MCF 10A (cell line): ENCODE measurements around the gene MDN1. TPM values are rescaled to one million over a fixed set of nuclear protein-coding genes. Genes with fewer than 3 reads are reported as not detected.
A peak's percentile ranks its signal among the peaks of the same experiment; 100 is the strongest.

ENCODE experiments used
- BruUV-seq: library from RNA; stranded (reverse); fragments of 400-500 nt; replicated peaks from 2 replicates; lab custom pipeline; 2021; lab: Mats Ljungman, UMichigan
- CTCF ChIA-PET: fragments of 300-600 bp; sonication (Branson Sonifier 250); formaldehyde crosslinking; extraction: SDS; loops from one replicate; lab custom pipeline; 2021; ENCODE audit warnings: antibody characterized with exemption, inconsistent platforms; lab: Yijun Ruan, JAX
- POLR2A ChIA-PET: fragments of 300-600, 350-650 bp; sonication (Branson Sonifier 250); formaldehyde crosslinking; extraction: SDS; loops from one replicate; lab custom pipeline; 2020; ENCODE audit warnings: antibody characterized with exemption, inconsistent platforms; lab: Yijun Ruan, JAX
- DNase-seq: peaks from one replicate; pipeline ENCODE4 v3.0.0-alpha.2; 2018; ENCODE audit not compliant: unreplicated experiment
- H3K27ac Mint-ChIP-seq: one replicate; pipeline ENCODE4 v1.8.0; 2022; ENCODE audit warnings: mild to moderate bottlenecking, low read depth, mixed read lengths; ENCODE audit not compliant: unreplicated experiment
- H3K27me3 Mint-ChIP-seq: one replicate; pipeline ENCODE4 v1.8.0; 2022; ENCODE audit warnings: mixed read lengths; ENCODE audit not compliant: insufficient read depth, unreplicated experiment
- H3K36me3 Mint-ChIP-seq: one replicate; pipeline ENCODE4 v1.8.0; 2022; ENCODE audit warnings: mild to moderate bottlenecking, moderate library complexity, mixed read lengths; ENCODE audit not compliant: insufficient read depth, unreplicated experiment
- H3K4me1 Mint-ChIP-seq: one replicate; pipeline ENCODE4 v1.8.0; 2022; ENCODE audit warnings: mixed read lengths; ENCODE audit not compliant: insufficient read depth, unreplicated experiment
- H3K4me3 Mint-ChIP-seq: one replicate; pipeline ENCODE4 v1.8.0; 2022; ENCODE audit warnings: mild to moderate bottlenecking, moderate library complexity, mixed read lengths; ENCODE audit not compliant: unreplicated experiment
- H3K9me3 Mint-ChIP-seq: one replicate; pipeline ENCODE4 v1.8.0; 2022; ENCODE audit warnings: mixed read lengths; ENCODE audit not compliant: unreplicated experiment
- CTCF ChIP-seq: fragments of 200-600 bp; IDR thresholded peaks from one replicate; pipeline ENCODE4 v1.8.0; 2022; ENCODE audit warnings: antibody characterized with exemption, mild to moderate bottlenecking; ENCODE audit not compliant: unreplicated experiment
- intact Hi-C: fragments of 100-400 bp; cut with micrococcal nuclease; formaldehyde crosslinking; loops from 2 replicates; pipeline ENCODE4 v1.14.1; 2022
- total RNA-seq: library from RNA; stranded (reverse); gene quantifications from 2 replicates; pipeline ENCODE4 v1.2.3, GENCODE V29; 2022

MDN1 gene
- total RNA-seq, 1 experiment from 2014 or later, result 39.2 TPM

- POLR2A ChIA-PET, result no interaction called here
- CTCF ChIA-PET, result interaction anchor here (0.5 to 6.8 kb wide), 8 partner anchors 10 to 227 kb away, joined by 3 to 58 read pairs (median 4); partner anchors contain the start of genes ANKRD6 and RRAGD
- Mint-ChIP-seq H3K4me1 (peaks cover 6% of the 10 kb centered on the region), H3K9me3 (peaks cover 7% of the 10 kb centered on the region), H3K27me3 (peaks cover 7% of the 10 kb centered on the region), H3K27ac (no peak overlapping the region), H3K36me3 (no peaks in the 10 kb centered on the region), H3K4me3 (no peak overlapping the region)
- intact Hi-C loops, result loop anchor here (5.0 kb wide), 1 partner anchor 167 kb away; the partner anchor contains the start of gene ANKRD6
- TF ChIP-seq CTCF, result no peak
- BruUV-seq, result no TSS peak
- DNase-seq, result no peak
Observed at GRCh38 chr6:89599727-89600126, 219.9 kb downstream of the MDN1 start.

GRCh38 chr6:89597988-89598387 is 221.6 kb downstream of the MDN1 start:
- H3K4me1 Mint-ChIP-seq, result peaks cover 6% of the 10 kb centered on the region
- intact Hi-C loops, result loop anchor here (5.0 kb wide), 1 partner anchor 166 kb away; the partner anchor contains the start of gene ANKRD6
- BruUV-seq, result no TSS peak
- ChIA-PET POLR2A (interaction anchor here (0.7 kb wide), 1 partner anchor 21 kb away, joined by 3 read pairs; no protein-coding TSS in a partner anchor), CTCF (interaction anchor here (0.7 to 6.8 kb wide), 10 partner anchors 12 to 232 kb away, joined by 3 to 58 read pairs (median 4); partner anchors contain the start of gene ANKRD6)
- TF ChIP-seq CTCF, result no peak
- peak; percentile 76 for DNase-seq
- H3K9me3 Mint-ChIP-seq, result peaks cover 7% of the 10 kb centered on the region
- H3K27me3 Mint-ChIP-seq, result peaks cover 25% of the 10 kb centered on the region
- H3K4me3 Mint-ChIP-seq, result peak overlapping the region; percentile 58
- no peak overlapping the region for H3K27ac Mint-ChIP-seq
- no peaks in the 10 kb centered on the region for H3K36me3 Mint-ChIP-seq

GRCh38 chr6:89597372-89597771 is 222.2 kb downstream of the MDN1 start:
- intact Hi-C loops, result loop anchor here (5.0 kb wide), 1 partner anchor 165 kb away; the partner anchor contains the start of gene ANKRD6
- no peak for DNase-seq

More at GRCh38 chr6:89597372-89597771, 222.2 kb downstream of the MDN1 start:
- Mint-ChIP-seq H3K36me3 (no peaks in the 10 kb centered on the region), H3K27ac (no peak overlapping the region), H3K27me3 (peaks cover 25% of the 10 kb centered on the region), H3K9me3 (peaks cover 7% of the 10 kb centered on the region), H3K4me1 (peaks cover 6% of the 10 kb centered on the region), H3K4me3 (no peak overlapping the region)
- BruUV-seq, result no TSS peak
- ChIA-PET CTCF (interaction anchor here (0.6 to 6.8 kb wide), 3 partner anchors 12 to 166 kb away, joined by 3 to 58 read pairs (median 25); partner anchors contain the start of gene ANKRD6), POLR2A (no interaction called here)
- no peak for TF ChIP-seq CTCF
